Measurements from ENCODE around the gene EIF5B.
A peak's percentile ranks its signal among the peaks of the same experiment; 100 is the strongest.
"Not testable (repeated sequence)": the region's sequence is repeated elsewhere in the genome, so short reads cannot be mapped to it uniquely, and the experiment has no call there.

Gene EIF5B

GRCh38 chr2:99365661-99366060 is 28.5 kb downstream of the EIF5B start:
- DNase-seq (ENCODE audit: low spot score) = peak; percentile 3

- not testable (repeated sequence) for DNase-seq (ENCODE audit: low spot score)
These were observed 31.7 kb downstream of the EIF5B start for GRCh38 chr2:99368854-99369253.

- no peak for DNase-seq (ENCODE audit: low spot score)
These were observed 36.0 kb downstream of the EIF5B start for GRCh38 chr2:99373144-99373543.

DNA sequence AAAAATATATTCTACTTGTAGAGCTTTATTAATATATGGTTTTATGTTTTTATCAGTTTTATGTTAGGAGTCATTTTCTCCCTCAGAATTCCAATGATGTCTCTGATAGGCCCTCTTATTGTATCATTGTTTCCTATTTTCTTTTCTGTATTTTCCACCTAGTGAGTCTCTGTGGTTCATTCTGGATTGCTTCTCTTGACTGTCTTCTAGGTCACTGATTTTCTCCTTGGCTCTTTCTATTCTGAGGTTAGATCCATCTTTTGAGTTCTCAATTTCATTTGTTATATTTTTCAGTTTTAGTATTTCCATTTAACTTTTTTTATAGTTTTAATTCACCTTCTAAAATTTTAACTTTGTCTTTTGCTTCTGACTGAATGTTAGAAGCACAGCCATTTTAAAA is 37.6 kb downstream of the EIF5B start:
- DNase-seq (ENCODE audit: low spot score) = no peak

DNA sequence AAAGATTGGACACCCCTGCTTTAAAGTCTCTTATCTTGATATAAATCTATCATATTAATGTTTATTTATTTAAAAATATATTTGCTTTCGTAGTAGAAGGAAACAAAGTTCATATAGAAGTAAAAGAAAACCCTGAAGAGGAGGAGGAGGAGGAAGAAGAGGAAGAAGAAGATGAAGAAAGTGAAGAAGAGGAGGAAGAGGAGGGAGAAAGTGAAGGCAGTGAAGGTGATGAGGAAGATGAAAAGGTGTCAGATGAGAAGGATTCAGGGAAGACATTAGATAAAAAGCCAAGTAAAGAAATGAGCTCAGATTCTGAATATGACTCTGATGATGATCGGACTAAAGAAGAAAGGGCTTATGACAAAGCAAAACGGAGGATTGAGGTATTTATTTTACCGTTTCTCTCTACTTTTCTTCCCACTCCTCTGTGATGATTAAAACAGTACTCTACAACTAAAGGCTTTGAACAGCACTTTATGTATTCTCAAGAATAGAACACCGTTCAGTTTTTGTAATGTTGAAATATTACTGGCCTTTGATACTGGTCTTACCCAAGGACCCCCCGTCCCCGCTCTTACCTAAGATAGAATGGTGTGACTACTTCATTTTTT is 39.2 kb downstream of the EIF5B start:
- DNase-seq (ENCODE audit: low spot score) = no peak

DNA sequence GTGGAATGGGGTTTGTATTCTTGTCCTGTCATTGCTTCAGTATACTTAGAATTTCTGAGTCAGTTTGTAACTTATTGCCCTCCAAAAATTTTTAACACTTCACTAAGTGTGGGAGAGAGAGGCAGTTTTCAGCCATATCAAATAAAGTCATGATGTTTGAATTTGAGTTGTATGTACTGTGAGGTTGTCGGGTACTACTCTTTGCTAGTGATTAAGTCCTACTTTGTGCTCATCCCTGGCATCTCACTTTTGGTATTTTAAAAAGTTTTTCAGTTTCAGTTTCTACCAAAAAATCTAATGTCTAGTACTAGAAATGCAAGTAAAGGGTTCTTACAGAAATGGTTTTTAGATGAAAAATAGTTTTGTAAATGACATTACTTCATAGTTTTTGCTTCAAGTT is 40.7 kb downstream of the EIF5B start:
- DNase-seq (ENCODE audit: low spot score) = no peak

DNA sequence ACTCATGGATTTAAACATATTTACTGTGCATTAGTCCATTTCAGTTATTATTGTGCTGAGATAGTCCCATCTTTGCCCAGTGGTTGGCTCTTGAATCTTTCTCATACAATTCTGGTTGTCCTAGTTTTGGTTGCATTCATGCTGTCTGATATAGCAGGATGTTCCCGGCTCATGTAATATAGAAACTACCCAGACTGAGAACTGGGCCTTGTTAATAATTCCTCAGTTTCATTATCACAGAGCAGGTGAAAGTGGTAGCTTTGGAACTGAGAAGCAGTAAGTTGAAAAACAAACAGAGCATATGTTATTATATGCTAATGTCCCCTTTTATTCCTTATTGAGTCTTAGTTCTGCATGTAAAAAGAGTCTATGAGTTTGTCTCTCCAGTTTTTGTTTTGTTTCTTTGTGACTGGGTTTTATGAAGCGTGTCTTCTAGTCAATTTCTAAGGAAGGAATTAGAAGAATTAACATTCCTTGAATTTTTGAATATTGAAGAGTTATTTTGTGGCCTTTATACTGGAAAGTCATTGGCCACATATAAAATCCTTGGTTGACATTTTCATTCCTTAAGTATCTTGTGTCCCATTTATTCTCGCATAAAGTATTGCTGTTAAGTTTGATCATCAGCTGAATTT is 43.3 kb downstream of the EIF5B start:
- DNase-seq (ENCODE audit: low spot score) = no peak

- DNase-seq (ENCODE audit: low spot score) = no peak
These were observed 45.0 kb downstream of the EIF5B start for GRCh38 chr2:99382143-99382542.

- DNase-seq (ENCODE audit: low spot score) = no peak
These were observed 48.8 kb downstream of the EIF5B start for GRCh38 chr2:99386011-99386410.

GRCh38 chr2:99388892-99389291 is 51.7 kb downstream of the EIF5B start:
- DNase-seq (ENCODE audit: low spot score) = no peak

- DNase-seq (ENCODE audit: low spot score) = no peak
These were observed 52.2 kb downstream of the EIF5B start for GRCh38 chr2:99389371-99389770.

GRCh38 chr2:99389946-99390345 is 52.8 kb downstream of the EIF5B start:
- DNase-seq (ENCODE audit: low spot score) = no peak

DNA sequence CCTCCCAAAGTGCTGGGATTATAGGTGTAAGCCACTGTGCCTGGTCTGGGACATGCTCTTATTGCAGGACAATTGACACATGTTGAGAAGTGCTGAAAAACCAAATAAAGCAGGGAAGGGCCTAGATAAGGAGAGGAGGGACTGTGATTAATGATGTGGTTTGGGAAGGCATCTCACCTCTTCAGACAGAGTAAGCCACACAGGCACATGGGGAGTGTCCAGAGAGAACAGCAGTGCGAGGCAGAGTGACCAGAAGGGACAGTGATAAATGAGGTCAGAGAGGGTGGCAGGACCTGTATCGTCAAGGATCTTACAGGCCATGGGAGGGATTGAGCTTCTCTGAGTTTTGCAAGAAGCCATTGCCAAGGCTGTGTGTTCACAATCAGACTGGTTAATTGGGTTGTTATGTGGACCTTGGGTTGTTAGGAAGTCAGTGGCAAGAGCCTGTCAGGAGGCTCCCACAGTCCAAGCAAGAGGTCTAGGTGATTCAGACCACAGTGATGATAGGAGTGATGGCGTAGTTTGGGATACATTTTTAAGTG is 58.5 kb downstream of the EIF5B start:
- no peak for DNase-seq (ENCODE audit: low spot score)

GRCh38 chr2:99397266-99397920 is 60.2 kb downstream of the EIF5B start:
- no peak for DNase-seq (ENCODE audit: low spot score)

DNA sequence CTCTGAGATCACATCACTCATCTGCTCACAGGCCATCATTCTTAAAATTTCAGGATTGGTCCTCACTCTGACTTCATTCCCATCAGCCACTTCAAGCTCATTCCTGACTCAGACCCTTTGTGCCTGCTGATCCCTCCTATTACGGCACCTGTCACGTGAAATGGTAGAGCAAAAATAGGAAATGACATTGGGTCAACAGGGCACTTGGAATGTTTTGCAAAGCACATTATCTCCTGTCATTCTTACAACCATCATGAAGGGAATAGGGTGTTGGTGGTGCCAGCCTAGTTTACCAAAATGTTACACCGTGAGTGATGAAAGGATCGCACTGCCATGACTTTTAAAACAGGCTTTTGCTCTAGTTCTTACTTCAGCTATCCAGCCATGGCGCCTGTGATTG is 61.1 kb downstream of the EIF5B start:
- DNase-seq (ENCODE audit: low spot score) = no peak

GRCh38 chr2:99399063-99399462 is 61.9 kb downstream of the EIF5B start:
- no peak for DNase-seq (ENCODE audit: low spot score)

DNA sequence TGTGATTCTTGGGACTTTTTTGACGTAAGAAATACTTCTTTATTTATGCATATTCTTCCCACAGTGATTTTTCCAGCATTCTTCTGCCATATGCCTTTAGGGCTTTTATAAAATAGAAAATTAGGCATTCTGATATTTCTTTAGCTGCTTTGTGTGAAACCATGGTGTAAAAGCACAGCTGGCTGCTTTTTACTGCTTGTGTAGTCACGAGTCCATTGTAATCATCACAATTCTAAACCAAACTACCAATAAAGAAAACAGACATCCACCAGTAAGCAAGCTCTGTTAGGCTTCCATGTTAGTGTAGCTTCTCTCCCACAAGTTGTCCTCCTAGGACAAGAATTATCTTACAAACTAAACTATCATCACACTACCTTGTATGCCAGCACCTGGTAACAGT is 62.6 kb downstream of the EIF5B start:
- DNase-seq (ENCODE audit: low spot score) = no peak

- no peak for DNase-seq (ENCODE audit: low spot score)
These were observed 64.7 kb downstream of the EIF5B start for GRCh38 chr2:99401841-99402240.

GRCh38 chr2:99403084-99403483 is 65.9 kb downstream of the EIF5B start:
- no peak for DNase-seq (ENCODE audit: low spot score)

GRCh38 chr2:99403524-99403923 is 66.3 kb downstream of the EIF5B start:
- no peak for DNase-seq (ENCODE audit: low spot score)

- DNase-seq (ENCODE audit: low spot score) = no peak
These were observed 67.0 kb downstream of the EIF5B start for GRCh38 chr2:99404039-99404796.

DNA sequence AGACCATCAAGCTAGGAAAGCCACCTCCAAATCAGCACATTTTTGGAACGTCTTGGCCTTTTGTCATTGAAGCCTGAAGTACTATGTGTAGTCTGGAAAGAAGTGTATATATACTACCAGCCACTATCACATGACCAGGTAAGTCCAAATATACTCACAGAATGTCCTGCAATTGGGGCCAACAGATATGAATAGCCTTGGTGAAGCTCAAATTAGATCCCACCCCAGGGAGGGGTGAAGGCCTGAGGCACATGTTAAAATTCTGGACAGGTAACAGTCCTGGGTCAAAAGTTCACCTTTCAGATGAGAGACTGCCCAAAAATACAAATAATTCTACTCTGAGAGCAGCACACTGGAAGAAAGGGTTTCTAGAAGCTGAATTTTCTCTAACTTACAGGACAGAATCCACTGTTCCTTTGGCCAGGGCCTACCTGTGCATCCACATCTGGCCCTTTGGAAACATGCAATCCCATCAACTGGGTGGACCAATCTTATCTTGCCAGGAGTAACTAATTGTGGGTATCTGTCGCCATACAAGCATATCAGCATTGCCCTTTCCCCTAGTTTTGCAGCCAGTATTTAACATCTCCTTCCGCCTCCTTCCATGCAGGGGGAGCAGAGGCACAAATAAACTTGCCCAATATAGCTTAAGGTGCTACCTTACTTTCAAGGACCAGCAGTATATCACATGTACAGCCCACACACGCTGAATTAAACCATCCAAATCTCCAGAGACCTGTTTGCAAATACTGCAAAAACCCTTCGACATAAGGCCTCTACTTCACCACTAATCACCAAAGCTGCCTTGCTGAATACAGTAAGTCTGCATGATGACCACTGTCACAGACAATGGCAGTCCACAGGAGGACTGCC is 67.8 kb downstream of the EIF5B start:
- DNase-seq (ENCODE audit: low spot score) = no peak

All from COLO829 (cell line).